Right renal pelvis (tissue), 4 donors: Measurements from ENCODE around the gene CTNND2. TPM values are rescaled to one million over a fixed set of nuclear protein-coding genes. Genes with fewer than 3 reads are reported as not detected.

Source experiments
- DNase-seq, 4 donors: peaks; one replicate each; pipeline ENCODE4 v3.0.0-alpha.2; 2013; ENCODE audit warnings: low read depth in 4 of 4, low spot score in 3 of 4, missing footprints in 1 of 4
- polyA plus RNA-seq, 4 donors: library from polyadenylated mRNA; unstranded; fragments of 120-200 nt; gene quantifications; one replicate each; pipeline ENCODE4 v1.2.1, GENCODE V29; 2013; ENCODE audit not compliant: insufficient read length in 4 of 4

The CTNND2 gene
- polyA plus RNA-seq, 4 donors = 1.9 to 2.8 (median 2.5) TPM

DNA sequence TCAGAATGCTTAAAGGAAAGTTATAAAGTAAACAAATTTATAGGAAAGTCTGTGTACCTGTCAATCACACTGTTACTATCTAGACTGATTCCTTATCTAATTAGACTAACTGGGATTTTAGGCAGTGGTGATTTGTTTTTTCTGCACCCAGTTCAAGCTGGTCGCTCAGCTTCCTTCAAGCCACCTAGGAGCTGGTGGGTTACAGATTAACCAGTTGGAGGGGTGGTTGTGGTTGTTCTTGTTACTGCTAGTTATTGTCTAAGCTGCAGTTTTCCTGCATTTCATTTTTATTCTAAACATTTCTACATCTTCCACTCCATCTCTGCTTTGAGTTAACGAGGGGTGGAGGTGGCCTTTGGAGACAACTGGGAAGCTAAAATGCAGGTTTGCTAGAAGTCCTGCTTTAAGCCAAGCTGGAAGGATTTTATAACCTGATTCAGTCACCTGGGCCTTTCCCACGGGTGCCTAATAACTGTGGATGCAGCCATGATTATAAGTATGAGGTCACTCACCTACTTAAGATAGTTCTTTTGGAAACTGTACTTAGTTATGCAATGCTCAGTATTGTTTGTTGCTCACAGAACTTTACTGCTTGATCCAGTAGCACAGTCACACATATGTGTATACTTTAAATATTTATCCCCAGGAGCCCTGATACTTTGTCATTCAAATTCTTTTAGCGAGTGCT lies 839.3 kb downstream of the CTNND2 start:
- DNase-seq = peak in 1 of 4 donors; percentile 29

GRCh38 chr5:11062397-11062796 lies 841.8 kb downstream of the CTNND2 start:
- peak in 1 of 4 donors; percentile 22 for DNase-seq

DNA sequence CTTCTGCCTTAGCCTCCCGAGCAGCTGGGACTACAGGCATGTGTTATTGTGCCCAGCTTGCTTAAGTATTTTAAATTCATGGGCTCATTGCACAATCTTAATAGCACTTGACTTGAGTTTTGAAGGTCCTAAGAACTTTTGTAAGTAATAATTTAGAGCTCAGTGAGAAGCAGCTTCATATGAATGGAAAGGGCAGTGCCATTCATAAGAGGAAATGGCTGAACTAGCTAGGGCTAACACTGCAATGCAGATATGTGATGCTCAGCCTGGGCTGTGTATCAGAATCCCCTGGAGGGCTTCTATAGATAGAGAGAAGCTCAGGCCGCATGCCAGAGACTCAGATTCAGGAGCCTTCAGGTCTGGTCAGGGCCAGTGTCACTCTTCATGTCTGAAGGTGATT lies 847.7 kb downstream of the CTNND2 start:
- DNase-seq = no peak

GRCh38 chr5:11054014-11054413 lies 850.2 kb downstream of the CTNND2 start:
- DNase-seq = no peak

DNA sequence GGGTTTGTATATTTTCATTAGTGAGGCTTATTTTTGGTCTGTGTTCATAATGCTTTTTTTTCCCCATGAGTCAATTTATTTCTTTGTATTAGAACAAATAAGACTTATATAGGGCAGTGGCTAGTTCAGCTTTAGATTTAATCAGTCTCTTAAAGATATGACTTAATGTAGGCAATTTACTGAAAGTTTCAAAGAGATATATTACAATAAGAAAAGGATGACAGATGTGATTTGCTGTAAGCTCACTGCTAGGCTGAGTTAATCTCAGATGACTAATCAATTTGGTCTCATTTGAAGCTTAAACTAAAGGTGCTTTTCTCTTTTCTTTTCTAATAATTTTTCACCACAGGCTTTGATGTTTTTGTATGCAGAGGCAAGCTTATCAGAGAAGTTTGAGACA lies 851.4 kb downstream of the CTNND2 start:
- no peak for DNase-seq

DNA sequence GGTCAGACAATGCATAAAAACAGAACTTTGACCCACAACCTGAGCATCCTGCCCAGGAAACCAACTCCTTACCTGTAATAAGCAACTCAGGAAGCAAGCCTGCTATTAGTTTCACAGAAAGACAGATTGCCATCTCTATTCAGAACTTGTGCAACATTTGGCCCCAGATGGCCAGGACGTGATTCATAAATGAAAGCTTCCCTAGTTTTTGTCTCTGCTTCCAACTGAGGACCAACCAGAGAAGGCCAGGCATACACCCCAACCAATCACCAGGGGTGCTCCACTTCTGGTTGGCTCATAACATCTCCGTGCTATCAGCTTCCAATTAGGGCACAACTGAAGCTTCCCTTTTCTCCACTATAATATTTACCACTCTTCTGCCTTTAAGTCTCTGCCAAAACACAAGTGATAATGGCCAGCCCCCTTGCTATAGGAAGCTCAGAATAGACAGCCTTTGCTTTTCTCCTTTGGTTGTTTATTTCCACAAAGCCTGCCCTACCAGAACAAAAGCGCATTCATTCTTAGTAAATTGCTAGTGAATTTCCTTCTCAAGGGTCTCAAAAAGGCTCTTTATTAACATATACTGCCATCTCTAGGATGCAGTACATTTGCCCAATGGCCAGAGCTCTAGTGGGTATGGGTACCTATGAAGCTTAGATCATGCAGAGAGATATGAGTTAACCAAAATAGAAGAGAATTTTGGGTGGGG lies 853.5 kb downstream of the CTNND2 start:
- no peak for DNase-seq

DNA sequence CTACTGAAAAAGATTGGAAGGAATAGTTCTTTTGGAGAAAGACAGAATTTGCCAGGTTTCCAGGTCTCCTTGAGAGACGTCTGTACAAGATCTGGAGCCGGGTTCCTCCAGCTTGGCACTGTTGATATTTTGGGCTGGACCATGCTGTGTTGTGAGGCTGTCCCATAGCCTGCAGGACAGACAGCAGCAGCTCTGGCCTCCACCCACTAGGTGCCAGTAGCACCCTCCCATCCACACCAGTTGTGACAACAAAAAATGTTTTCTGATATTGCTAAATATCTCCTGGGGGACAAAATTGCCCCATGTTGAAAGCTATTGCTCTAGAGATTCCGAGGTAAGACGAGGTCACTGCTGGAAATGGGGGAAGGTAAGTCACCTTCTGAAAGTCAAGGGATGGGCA lies 855.5 kb downstream of the CTNND2 start:
- DNase-seq = no peak

DNA sequence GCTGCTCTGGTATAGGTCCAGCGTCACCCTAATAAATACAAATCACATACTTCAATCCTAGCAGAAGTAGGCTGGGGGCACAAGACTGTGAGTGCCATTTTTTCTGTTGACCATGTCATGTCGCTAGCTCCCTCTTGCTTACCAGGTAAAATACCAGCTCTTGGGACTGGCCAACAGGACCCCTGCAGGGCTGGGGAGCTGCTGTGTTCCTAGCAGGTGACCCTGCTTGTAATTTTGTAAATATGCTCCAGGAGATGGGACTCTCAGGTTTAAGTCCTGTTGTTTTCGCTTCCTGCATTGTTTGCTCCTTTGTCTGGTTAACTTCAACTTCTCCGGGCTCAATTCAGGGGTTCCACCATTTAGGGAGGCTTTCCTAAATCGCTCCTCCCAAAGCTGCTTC lies 856.6 kb downstream of the CTNND2 start:
- no peak for DNase-seq

DNA sequence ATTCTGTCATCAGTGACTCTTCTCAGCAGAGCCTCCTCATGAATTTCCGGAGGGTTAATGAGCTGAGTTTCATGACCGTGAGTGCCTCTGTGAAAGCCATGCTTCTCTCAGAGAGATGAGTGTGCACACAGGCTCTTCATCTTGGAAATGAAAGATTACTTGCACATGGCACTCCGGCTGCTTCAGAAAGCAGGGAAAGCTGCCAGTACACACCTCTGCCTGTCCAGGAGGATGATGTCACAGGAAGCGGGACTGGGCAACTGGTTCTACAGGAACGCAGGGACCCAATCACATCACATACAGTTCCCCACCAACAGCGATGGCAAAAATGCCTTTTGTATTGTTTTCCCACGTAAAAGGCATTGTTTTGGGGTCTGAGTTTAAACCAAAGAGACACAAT lies 857.2 kb downstream of the CTNND2 start:
- DNase-seq = no peak

- no peak for DNase-seq
Measured at GRCh38 chr5:11046160-11046559, 858.1 kb downstream of the CTNND2 start.

DNA sequence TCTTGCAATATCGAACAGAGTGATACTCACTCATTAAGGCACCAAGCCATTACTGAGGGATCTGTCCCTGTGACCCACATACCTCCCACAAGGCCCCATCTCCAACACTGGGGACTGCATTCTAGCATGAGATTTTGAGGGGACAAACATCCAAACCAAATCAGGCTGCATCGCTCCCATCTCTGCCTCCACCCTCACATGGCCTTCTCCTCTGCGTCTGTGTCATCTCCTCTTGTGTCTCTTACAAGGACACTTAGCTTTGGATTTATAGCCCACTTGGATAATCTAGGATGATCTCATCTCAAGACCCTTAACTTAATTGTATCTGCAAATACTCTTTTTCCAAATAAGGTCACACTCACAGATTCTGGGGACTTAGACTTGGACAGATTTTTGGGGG lies 858.8 kb downstream of the CTNND2 start:
- no peak for DNase-seq

DNA sequence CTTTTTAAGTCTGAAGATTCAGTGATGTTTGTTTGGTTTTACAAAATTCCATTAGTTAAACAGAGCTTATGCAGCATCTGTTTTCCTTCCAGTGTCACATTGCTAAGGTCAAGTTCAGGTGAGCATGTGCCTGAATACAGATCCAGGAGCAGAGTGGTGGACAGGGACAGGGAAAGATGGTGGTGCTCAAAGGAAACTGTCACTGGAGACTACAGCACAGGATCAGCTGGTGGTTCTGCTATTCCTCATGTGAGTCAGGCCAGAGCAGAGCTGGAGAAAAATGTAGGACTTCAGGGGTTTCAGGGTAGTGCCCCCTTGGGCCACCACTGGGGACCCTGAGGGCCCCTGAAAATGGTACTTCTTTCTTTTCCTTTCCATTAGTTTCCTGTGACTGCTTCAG lies 859.7 kb downstream of the CTNND2 start:
- DNase-seq = no peak

GRCh38 chr5:11043881-11044280 lies 860.4 kb downstream of the CTNND2 start:
- DNase-seq = no peak

- DNase-seq = no peak
Measured at GRCh38 chr5:11040345-11040744, 863.9 kb downstream of the CTNND2 start.

- no peak for DNase-seq
Measured at GRCh38 chr5:11038772-11039171, 865.5 kb downstream of the CTNND2 start.

DNA sequence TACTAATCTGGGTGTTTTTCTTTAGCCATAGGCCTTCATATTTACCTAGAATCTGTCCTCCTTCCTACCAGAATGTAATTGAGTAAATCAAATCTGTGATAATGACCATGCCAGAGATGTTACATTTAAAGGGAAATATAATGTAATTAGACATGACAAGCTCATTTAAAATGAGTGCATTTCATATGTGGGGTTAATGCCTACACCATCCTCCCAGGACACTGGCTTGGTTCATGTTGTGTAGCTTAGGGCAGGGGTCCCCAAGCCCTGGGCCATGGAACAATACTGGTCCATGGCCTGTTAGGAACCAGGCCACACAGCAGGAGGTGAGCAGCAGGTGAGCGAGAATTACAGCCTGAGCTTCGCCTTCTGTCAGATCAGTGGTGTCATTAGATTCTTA lies 866.3 kb downstream of the CTNND2 start:
- no peak for DNase-seq

DNA sequence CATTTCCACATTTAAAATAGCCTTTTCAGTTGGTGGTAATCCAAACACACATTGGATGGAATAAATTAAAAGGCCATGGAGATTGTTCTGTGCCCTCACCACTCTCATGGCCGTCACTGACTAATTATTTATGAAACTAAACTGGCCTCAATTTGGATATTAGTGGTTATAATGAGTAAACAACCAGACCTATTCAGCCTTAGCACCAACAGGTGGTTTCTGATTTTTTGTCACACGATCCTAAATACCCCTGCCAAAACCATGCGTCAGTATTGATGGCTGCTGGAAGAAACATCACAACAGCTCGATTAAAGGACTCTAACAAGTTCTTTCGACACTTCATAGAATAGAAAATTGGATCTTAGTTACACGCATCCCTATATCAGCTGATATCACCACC lies 867.2 kb downstream of the CTNND2 start:
- DNase-seq = no peak

- no peak for DNase-seq
Measured at GRCh38 chr5:11030671-11031070, 873.6 kb downstream of the CTNND2 start.

DNA sequence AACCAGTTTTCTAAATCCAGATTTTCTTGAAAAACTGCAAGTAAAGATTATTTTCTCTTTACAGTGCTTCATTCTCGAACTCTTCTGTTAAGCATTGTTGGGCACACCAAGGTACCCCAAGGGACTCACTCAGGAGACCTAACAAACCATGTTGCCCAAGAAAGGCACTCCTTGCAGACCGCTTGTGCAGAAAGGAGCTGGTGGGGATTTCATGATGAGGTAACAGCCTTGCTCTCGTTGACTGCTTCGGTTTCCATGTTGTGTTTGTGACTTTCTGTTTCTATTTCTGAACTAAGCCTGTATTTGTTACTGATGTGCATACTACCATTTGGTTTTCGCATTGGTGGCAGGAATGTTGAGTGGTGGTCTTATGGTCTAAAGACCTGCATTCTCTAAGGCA lies 876.6 kb downstream of the CTNND2 start:
- DNase-seq = no peak

- no peak for DNase-seq
Measured at GRCh38 chr5:11026543-11026942, 877.7 kb downstream of the CTNND2 start.

DNA sequence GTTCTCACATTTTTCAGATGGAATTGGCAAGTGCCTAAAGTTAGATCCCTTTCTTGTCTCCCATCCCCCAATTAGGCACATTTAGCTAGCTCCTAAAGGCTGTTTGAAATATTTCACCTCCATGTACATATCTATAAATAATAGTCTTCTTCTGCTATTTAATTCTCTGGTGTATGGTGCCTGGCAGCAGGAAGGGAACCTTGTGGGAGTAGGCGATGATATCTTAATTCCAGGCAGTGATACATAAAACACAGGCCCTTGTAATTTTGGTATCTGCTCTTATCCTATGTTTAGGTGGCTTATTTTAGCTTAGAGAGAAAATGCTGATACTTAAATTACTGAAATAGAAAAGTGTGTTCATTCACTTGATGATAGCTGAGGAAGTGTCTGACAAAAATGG lies 880.3 kb downstream of the CTNND2 start:
- no peak for DNase-seq

GRCh38 chr5:11013793-11014192 lies 890.5 kb downstream of the CTNND2 start:
- DNase-seq = no peak
